Mesenchymal stem cell (in vitro differentiated cells and primary cell): Measurements from ENCODE around the gene PPDPF.

Source experiments
- DNase-seq: peaks from one replicate; pipeline ENCODE4 v3.0.0-alpha.2; 2013
- H2AFZ ChIP-seq: one replicate; pipeline ENCODE4 v1.6.1; 2013; ENCODE audit warnings: low read depth, mild to moderate bottlenecking, control low read depth, inconsistent platforms, low read length, moderate library complexity
- H2AK5ac ChIP-seq: 2 replicates; pipeline ENCODE4 v1.6.1; 2013; ENCODE audit warnings: low read length, moderate library complexity, mild to moderate bottlenecking, inconsistent platforms; ENCODE audit not compliant: severe bottlenecking
- H2BK120ac ChIP-seq: one replicate; pipeline ENCODE4 v1.6.1; 2013; ENCODE audit warnings: low read depth, mild to moderate bottlenecking, inconsistent platforms, low read length, moderate library complexity
- H2BK12ac ChIP-seq, 2 experiments: one replicate each; pipeline ENCODE4 v1.6.1; 2013; ENCODE audit warnings: inconsistent platforms in 2 of 2, low read length in 2 of 2, mild to moderate bottlenecking in 2 of 2, moderate library complexity in 2 of 2, control low read depth in 1 of 2
- H2BK15ac ChIP-seq: one replicate; pipeline ENCODE4 v1.6.1; 2013; ENCODE audit warnings: mild to moderate bottlenecking, low read depth, inconsistent platforms; ENCODE audit not compliant: poor library complexity, severe bottlenecking
- H2BK5ac ChIP-seq: 2 replicates; pipeline ENCODE4 v1.6.1; 2013; ENCODE audit warnings: low read depth, mild to moderate bottlenecking, low read length, control low read depth, inconsistent platforms; ENCODE audit not compliant: poor library complexity, severe bottlenecking
- H3K14ac ChIP-seq, 2 experiments: one replicate each; pipeline ENCODE4 v1.6.1; 2013; ENCODE audit warnings: inconsistent platforms in 2 of 2, low read length in 2 of 2, control low read depth in 1 of 2, mild to moderate bottlenecking in 1 of 2, moderate library complexity in 1 of 2
- H3K18ac ChIP-seq, 2 experiments: one replicate each; pipeline ENCODE4 v1.6.1; 2013; ENCODE audit warnings: inconsistent platforms in 2 of 2, low read length in 2 of 2, control low read depth in 1 of 2, low read depth in 1 of 2, mild to moderate bottlenecking in 1 of 2
- H3K23ac ChIP-seq, 2 experiments: one replicate each; pipeline ENCODE4 v1.6.1; 2013; ENCODE audit warnings: inconsistent platforms in 2 of 2, low read length in 2 of 2, mild to moderate bottlenecking in 2 of 2, moderate library complexity in 2 of 2, control low read depth in 1 of 2
- H3K27ac ChIP-seq: 2 replicates; pipeline ENCODE4 v1.5.1; 2013; ENCODE audit warnings: mild to moderate bottlenecking, moderate library complexity, low read length, control low read depth, inconsistent platforms; ENCODE audit not compliant: poor library complexity, severe bottlenecking
- H3K27me3 ChIP-seq, 2 experiments: 2 replicates each; pipeline versions ENCODE4 v1.6.1 to v1.7.0; 2013; ENCODE audit warnings: low read length in 2 of 2, mild to moderate bottlenecking in 2 of 2, moderate library complexity in 2 of 2, control low read depth in 1 of 2, inconsistent platforms in 1 of 2; ENCODE audit not compliant: control insufficient read depth in 1 of 2, insufficient read depth in 1 of 2
- H3K36me3 ChIP-seq, 2 experiments: 2 replicates each; pipeline versions ENCODE4 v1.6.1 to v1.7.0; 2013; ENCODE audit warnings: low read length in 2 of 2, control low read depth in 1 of 2, inconsistent platforms in 1 of 2, low read depth in 1 of 2, mild to moderate bottlenecking in 1 of 2; ENCODE audit not compliant: insufficient read depth in 2 of 2, control insufficient read depth in 1 of 2
- H3K4ac ChIP-seq, 2 experiments: one replicate each; pipeline ENCODE4 v1.6.1; 2013; ENCODE audit warnings: inconsistent platforms in 2 of 2, low read length in 2 of 2, mild to moderate bottlenecking in 2 of 2, moderate library complexity in 2 of 2, control low read depth in 1 of 2, low read depth in 1 of 2
- H3K4me1 ChIP-seq: 2 replicates; pipeline ENCODE4 v1.6.1; 2013; ENCODE audit warnings: low read depth, low read length, control low read depth; ENCODE audit not compliant: control insufficient read depth, insufficient read depth
- H3K4me2 ChIP-seq: 2 replicates; pipeline ENCODE4 v1.6.1; 2013; ENCODE audit warnings: low read length, mild to moderate bottlenecking, inconsistent platforms; ENCODE audit not compliant: poor library complexity, severe bottlenecking
- H3K4me3 ChIP-seq, 2 experiments: 2 replicates each; pipeline versions ENCODE4 v1.5.1 to v1.7.0; 2013; ENCODE audit warnings: low read length in 2 of 2, mild to moderate bottlenecking in 2 of 2, control low read depth in 1 of 2, low read depth in 1 of 2; ENCODE audit not compliant: insufficient read depth in 1 of 2
- H3K79me1 ChIP-seq: replicated peaks from 2 replicates; pipeline ENCODE4 v1.6.1; 2013; ENCODE audit warnings: mild to moderate bottlenecking, control low read depth, low read length, inconsistent platforms; ENCODE audit not compliant: poor library complexity, severe bottlenecking
- H3K9ac ChIP-seq: 2 replicates; pipeline ENCODE4 v1.7.0; 2013; ENCODE audit warnings: mild to moderate bottlenecking, low read length, moderate library complexity
- H3K9me3 ChIP-seq: 2 replicates; pipeline ENCODE4 v1.7.0; 2013; ENCODE audit warnings: mild to moderate bottlenecking, low read length; ENCODE audit not compliant: control insufficient read depth
- H4K8ac ChIP-seq: one replicate; pipeline ENCODE4 v1.6.1; 2013; ENCODE audit warnings: inconsistent platforms, mild to moderate bottlenecking, low read length, moderate library complexity
- H4K91ac ChIP-seq: one replicate; pipeline ENCODE4 v1.6.1; 2013; ENCODE audit warnings: mild to moderate bottlenecking, low read length, inconsistent platforms
- whole genome bisulfite sequencing: methylation state at CpG from one replicate; pipeline ENCODE4 v1.1.7; 2013; ENCODE audit warnings: mixed read lengths; 5-methylcytosine and 5-hydroxymethylcytosine counted together

PPDPF gene

DNA sequence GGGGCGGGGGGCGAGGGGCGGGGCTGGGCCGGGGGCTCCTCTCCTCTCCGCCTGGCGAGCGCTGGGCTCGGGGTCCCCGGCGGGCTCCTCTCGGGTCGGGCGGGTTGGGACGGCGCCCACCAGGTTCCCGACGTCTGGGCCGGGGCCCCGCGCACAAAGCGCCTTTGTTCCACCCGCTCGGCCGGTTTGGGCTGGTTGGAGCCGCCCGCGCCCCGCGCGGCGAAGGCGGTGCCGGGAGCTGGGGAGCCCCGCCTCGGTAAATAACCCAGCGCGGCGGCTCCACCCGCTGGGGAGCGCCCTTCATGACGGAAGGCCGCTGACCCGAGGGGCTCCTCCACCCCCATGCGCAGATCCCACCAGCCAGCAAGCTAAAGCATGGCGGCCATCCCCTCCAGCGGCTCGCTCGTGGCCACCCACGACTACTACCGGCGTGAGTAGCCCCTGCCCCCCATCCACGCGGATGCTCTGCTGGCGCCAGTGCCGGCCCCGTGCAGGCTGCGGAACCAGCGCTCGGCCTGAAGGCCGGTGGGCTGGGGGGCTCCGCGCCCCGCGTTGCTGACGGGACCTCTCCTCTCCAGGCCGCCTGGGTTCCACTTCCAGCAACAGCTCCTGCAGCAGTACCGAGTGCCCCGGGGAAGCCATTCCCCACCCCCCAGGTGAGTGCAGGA is 503 bp downstream of the PPDPF start:
- H4K8ac ChIP-seq: peak overlapping the region; percentile 31
- peak overlapping the region; percentile 94 for H2BK120ac ChIP-seq
- under 1% methylated on average over 58 of the region's 68 CpGs for WGBS
- peak overlapping the region; percentile 66 to 67 for H3K18ac ChIP-seq
- peak overlapping the region; percentile 94 for H4K91ac ChIP-seq
- peak overlapping the region; percentile 69 to 86 for H3K14ac ChIP-seq
- peak overlapping the region; percentile 75 for H2BK5ac ChIP-seq
- H2BK15ac ChIP-seq: peak overlapping the region; percentile 63
- H3K4me3 ChIP-seq: peak overlapping the region; percentile 90 to 94
- no peaks in the 10 kb centered on the region for H3K9me3 ChIP-seq
- peaks cover 0 to 26% of the 10 kb centered on the region in 2 experiments for H3K27me3 ChIP-seq
- peak overlapping the region; percentile 9 to 15 for H3K4ac ChIP-seq
- H2AK5ac ChIP-seq: no peak overlapping the region
- H3K4me2 ChIP-seq: peak overlapping the region; percentile 97
- peak; percentile 58 for DNase-seq
- no peak overlapping the region for H2BK12ac ChIP-seq
- H3K79me1 ChIP-seq: peaks cover 23% of the 10 kb centered on the region
- no peak overlapping the region for H2AFZ ChIP-seq
- H3K36me3 ChIP-seq: peaks cover 19 to 33% of the 10 kb centered on the region in 2 experiments
- no peak overlapping the region for H3K27ac ChIP-seq
- peak overlapping the region in 1 of 2 experiments; percentile 100 for H3K23ac ChIP-seq
- peaks cover 31% of the 10 kb centered on the region for H3K4me1 ChIP-seq
- H3K9ac ChIP-seq: peak overlapping the region; percentile 91

DNA sequence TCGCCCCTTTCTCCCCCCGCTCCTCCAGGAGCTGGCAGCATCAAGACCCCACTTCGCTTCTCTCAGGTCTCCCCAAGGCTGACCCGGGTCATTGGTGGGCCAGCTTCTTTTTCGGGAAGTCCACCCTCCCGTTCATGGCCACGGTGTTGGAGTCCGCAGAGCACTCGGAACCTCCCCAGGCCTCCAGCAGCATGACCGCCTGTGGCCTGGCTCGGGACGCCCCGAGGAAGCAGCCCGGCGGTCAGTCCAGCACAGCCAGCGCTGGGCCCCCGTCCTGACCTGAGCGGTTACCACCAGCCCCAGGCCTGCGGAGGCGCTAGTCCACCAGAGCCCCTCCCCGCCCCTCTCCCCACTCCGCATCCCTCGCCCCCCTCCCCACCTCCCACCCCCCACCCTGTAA is 1.0 kb downstream of the PPDPF start:
- Histone ChIP-seq H3K14ac (peak overlapping the region; percentile 69 to 86), H2BK15ac (no peak overlapping the region), H2AK5ac (no peak overlapping the region), H3K4ac (peak overlapping the region; percentile 9 to 15), H3K4me2 (peak overlapping the region; percentile 97), H3K27me3 (peaks cover 0 to 26% of the 10 kb centered on the region in 2 experiments), H3K27ac (no peak overlapping the region), H2BK12ac (no peak overlapping the region), H2AFZ (no peak overlapping the region), H3K79me1 (peaks cover 23% of the 10 kb centered on the region), H4K91ac (peak overlapping the region; percentile 12), H2BK5ac (no peak overlapping the region), H4K8ac (peak overlapping the region; percentile 3), H3K4me3 (peak overlapping the region; percentile 90 to 94), H2BK120ac (no peak overlapping the region), H3K9ac (peak overlapping the region; percentile 91), H3K36me3 (peaks cover 19 to 33% of the 10 kb centered on the region in 2 experiments), H3K23ac (peak overlapping the region in 1 of 2 experiments; percentile 100), H3K18ac (peak overlapping the region; percentile 60 to 67), H3K4me1 (peaks cover 31% of the 10 kb centered on the region), H3K9me3 (no peaks in the 10 kb centered on the region)
- peak; percentile 27 for DNase-seq
- WGBS: 3% methylated on average over 18 of the region's 23 CpGs

DNA sequence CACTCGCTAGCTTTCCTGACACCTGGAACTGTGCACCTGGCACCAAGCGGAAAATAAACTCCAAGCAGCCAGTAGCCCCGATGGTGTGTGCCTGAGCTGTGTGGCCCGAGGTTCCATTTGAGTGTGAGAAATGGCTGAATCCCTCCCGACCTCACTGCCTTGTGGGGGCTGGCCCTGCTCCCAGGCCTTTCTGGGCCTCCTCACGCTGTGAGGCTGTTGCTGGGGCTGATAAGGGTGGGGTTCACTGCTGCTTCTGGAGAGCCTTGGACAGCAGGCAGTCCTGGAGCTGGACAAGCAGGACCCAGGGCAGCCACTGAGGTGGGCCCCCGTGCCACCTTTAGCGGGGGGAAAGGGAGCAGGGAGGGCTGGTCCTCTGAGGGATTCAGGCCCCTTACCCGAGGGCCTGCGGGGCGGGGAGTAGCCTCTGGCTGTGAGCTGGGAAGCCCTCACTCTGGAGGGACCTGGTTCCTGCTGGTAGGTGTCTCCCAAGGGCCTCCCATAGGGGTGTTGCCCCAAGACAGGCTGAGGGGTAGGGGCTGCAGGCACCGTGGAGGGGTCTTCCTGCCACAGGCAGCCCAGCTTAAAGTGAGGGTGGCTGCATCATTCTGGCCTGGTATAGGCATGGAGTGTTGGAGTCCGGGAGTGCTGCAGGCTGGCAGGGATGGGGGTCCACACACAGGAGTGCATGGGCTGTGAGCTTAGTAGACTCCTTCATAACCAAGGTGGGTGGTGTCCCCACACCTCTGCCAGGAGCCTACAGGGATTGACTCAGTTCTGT is 1.7 kb downstream of the PPDPF start:
- 84% methylated on average over 13 of the region's 13 CpGs for WGBS
- Histone ChIP-seq H4K91ac (no peak overlapping the region), H3K4me2 (peak overlapping the region; percentile 53), H2AK5ac (no peak overlapping the region), H3K27me3 (peaks cover 0 to 21% of the 10 kb centered on the region in 2 experiments), H3K23ac (peak overlapping the region in 1 of 2 experiments; percentile 47), H2BK15ac (no peak overlapping the region), H3K36me3 (peaks cover 19 to 33% of the 10 kb centered on the region in 2 experiments), H3K14ac (peak overlapping the region in 1 of 2 experiments; percentile 56), H3K4me3 (peak overlapping the region; percentile 4 to 60), H3K9me3 (no peaks in the 10 kb centered on the region), H3K4me1 (peaks cover 31% of the 10 kb centered on the region), H3K27ac (no peak overlapping the region), H2BK120ac (no peak overlapping the region), H3K9ac (peak overlapping the region; percentile 57), H2BK12ac (no peak overlapping the region), H2BK5ac (no peak overlapping the region), H4K8ac (no peak overlapping the region), H3K4ac (no peak overlapping the region), H2AFZ (no peak overlapping the region), H3K79me1 (peaks cover 23% of the 10 kb centered on the region), H3K18ac (no peak overlapping the region)
- no peak for DNase-seq

DNA sequence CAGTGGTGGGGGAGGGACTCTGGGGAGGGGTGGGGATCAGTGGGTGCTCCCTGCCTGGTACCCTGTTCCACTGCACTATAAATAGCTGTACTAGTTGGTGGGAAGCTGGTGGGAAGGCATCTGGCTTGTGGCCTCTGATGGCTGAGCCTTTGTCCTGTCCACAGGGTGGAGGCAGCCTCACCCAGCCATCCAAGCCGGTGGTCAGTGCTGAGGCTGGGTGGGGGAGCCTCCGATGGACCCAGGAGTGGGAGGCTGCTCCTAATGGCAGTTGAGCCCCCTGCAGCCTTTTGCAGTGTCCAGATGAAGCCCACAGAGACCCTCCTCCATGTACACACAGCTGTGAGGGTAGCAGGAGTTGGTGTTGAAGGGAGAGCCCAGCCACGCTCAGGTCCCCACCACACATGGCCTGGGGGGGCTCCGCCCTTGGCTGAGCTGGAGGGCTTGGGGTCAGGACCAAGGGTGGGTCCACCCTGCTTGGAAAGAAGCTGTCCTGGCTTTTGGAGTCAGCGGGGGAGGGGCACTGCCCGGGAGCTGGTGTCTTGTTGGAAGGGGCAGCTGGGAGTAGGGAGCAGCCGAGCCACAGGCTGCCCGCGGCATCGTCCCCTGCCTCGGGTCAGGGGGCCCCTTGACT is 2.5 kb downstream of the PPDPF start:
- peaks cover 31% of the 10 kb centered on the region for H3K4me1 ChIP-seq

More for the DNA sequence above, 2.5 kb downstream of the PPDPF start:
- H3K27ac ChIP-seq: no peak overlapping the region
- H3K14ac ChIP-seq: no peak overlapping the region
- WGBS: over 99% methylated on average over 11 of the region's 11 CpGs
- H2AFZ ChIP-seq: no peak overlapping the region
- H3K4me3 ChIP-seq: no peak overlapping the region
- peak overlapping the region; percentile 36 for H4K8ac ChIP-seq
- H4K91ac ChIP-seq: no peak overlapping the region
- H3K9me3 ChIP-seq: no peaks in the 10 kb centered on the region
- no peak overlapping the region for H2BK15ac ChIP-seq
- H3K36me3 ChIP-seq: peaks cover 19 to 33% of the 10 kb centered on the region in 2 experiments
- H2BK120ac ChIP-seq: no peak overlapping the region
- no peak overlapping the region for H2BK5ac ChIP-seq
- no peak overlapping the region for H3K4me2 ChIP-seq
- peaks cover 23% of the 10 kb centered on the region for H3K79me1 ChIP-seq
- peaks cover 0 to 19% of the 10 kb centered on the region in 2 experiments for H3K27me3 ChIP-seq
- H3K4ac ChIP-seq: no peak overlapping the region
- no peak overlapping the region for H3K9ac ChIP-seq
- H2BK12ac ChIP-seq: no peak overlapping the region
- no peak overlapping the region for H3K18ac ChIP-seq
- H3K23ac ChIP-seq: no peak overlapping the region
- no peak for DNase-seq
- H2AK5ac ChIP-seq: no peak overlapping the region
